K562 (cell line): Measurements from ENCODE around the gene FGF22. TPM values are rescaled to one million over a fixed set of nuclear protein-coding genes. Genes with fewer than 3 reads are reported as not detected.

Experiments used
- CHD2 ChIP-seq: IDR thresholded peaks from 2 replicates; pipeline ENCODE4 v1.6.1; 2011; ENCODE audit warnings: low read depth, low read length
- DNMT1 ChIP-seq: fragments of 450-650 bp; IDR thresholded peaks from 2 replicates; pipeline ENCODE4 v1.6.1; 2016; ENCODE audit warnings: antibody characterized with exemption, mild to moderate bottlenecking
- EHMT2 ChIP-seq: fragments of 450-650 bp; IDR thresholded peaks from 2 replicates; pipeline ENCODE4 v1.6.1; 2018; ENCODE audit warnings: antibody characterized with exemption
- KLF16 ChIP-seq: IDR thresholded peaks from 2 replicates; pipeline ENCODE4 v1.6.1; 2016; ENCODE audit warnings: antibody characterized with exemption
- MYNN ChIP-seq, 2 experiments: sonication (generic); formaldehyde crosslinking in 1 of 2; IDR thresholded peaks; 2 replicates each; pipeline versions ENCODE4 v1.5.0 to v1.6.1; 2016 to 2020; ENCODE audit warnings: antibody characterized with exemption in 1 of 2, missing genetic modification reagents in 1 of 2
- NFIC ChIP-seq: fragments of 450-650 bp; IDR thresholded peaks from 2 replicates; pipeline ENCODE4 v1.6.1; 2017; ENCODE audit warnings: mild to moderate bottlenecking, inconsistent platforms
- NONO ChIP-seq, 2 experiments: fragments of 200-400 bp in 1 of 2; fragments of 450-650 bp in 1 of 2; formaldehyde crosslinking in 1 of 2; IDR thresholded peaks; 2 replicates each; pipeline ENCODE4 v1.6.1; 2017; ENCODE audit warnings: low read depth in 2 of 2, mild to moderate bottlenecking in 2 of 2, moderate library complexity in 2 of 2, low read length in 1 of 2
- OTX1 ChIP-seq: fragments of 450-650 bp; formaldehyde crosslinking; IDR thresholded peaks from 2 replicates; pipeline ENCODE4 v1.4.0; 2022; ENCODE audit warnings: mild to moderate bottlenecking
- PML ChIP-seq: IDR thresholded peaks from 2 replicates; pipeline ENCODE4 v1.6.1; 2012; ENCODE audit warnings: low read length, inconsistent platforms
- REST ChIP-seq, 2 experiments: fragments of 450-650 bp; formaldehyde crosslinking in 1 of 2; IDR thresholded peaks; 2 replicates each; pipeline versions ENCODE4 v1.4.0 to v1.6.1; 2014 to 2020; ENCODE audit warnings: mild to moderate bottlenecking in 2 of 2, borderline replicate concordance in 1 of 2, low read depth in 1 of 2
- TSC22D4 ChIP-seq: fragments of 450-650 bp; IDR thresholded peaks from 2 replicates; pipeline ENCODE4 v1.6.1; 2016; ENCODE audit warnings: missing genetic modification characterization, missing biosample characterization, control low read depth
- ZBTB49 ChIP-seq: sonication (generic); formaldehyde crosslinking; IDR thresholded peaks from 2 replicates; pipeline ENCODE4 v1.8.0; 2022; ENCODE audit warnings: missing genetic modification reagents, mild to moderate bottlenecking, borderline replicate concordance
- ZBTB7A ChIP-seq: IDR thresholded peaks from 2 replicates; pipeline ENCODE4 v1.6.1; 2011; ENCODE audit warnings: low read depth, mild to moderate bottlenecking, low read length, moderate library complexity, borderline replicate concordance; ENCODE audit not compliant: control insufficient read depth
- ZNF121 ChIP-seq: sonication (generic); formaldehyde crosslinking; conservative IDR thresholded peaks from 2 replicates; pipeline ENCODE4 v1.8.0; 2022; ENCODE audit warnings: missing genetic modification reagents
- ZNF316 ChIP-seq: fragments of 450-650 bp; IDR thresholded peaks from 2 replicates; pipeline ENCODE4 v1.6.1; 2016
- ZNF395 ChIP-seq: fragments of 200-800 bp; sonication (Bioruptor generic); IDR thresholded peaks from 2 replicates; pipeline ENCODE4 v1.6.1; 2017; ENCODE audit warnings: missing genetic modification characterization, missing compliant biosample characterization
- ZNF408 ChIP-seq: fragments of 250-450 bp; sonication (Bioruptor Pico); IDR thresholded peaks from 2 replicates; pipeline ENCODE4 v1.4.0; 2020; ENCODE audit warnings: low read depth, mild to moderate bottlenecking, moderate library complexity
- polyA plus RNA-seq, 8 experiments: library from polyadenylated mRNA; depleted of rRNA in 4 of 8; stranded (reverse) in 5 of 8; unstranded in 3 of 8; fragments of >200 nt; fragmentation: Nextera tagmentation in 2 of 8; fragmentation: Illumina TruSeq in 1 of 8; extraction: Ambion mirVana in 2 of 8; extraction: Trizol in 1 of 8; gene quantifications; 2 replicates each; pipeline versions ENCODE4 v1.2.1 to v1.2.3, GENCODE V29; 2011 to 2014; ENCODE audit warnings: inconsistent platforms in 1 of 8, missing spikeins in 1 of 8
- total RNA-seq, 7 experiments: library from RNA; depleted of rRNA in 6 of 7; stranded (reverse); fragments of >200 nt in 6 of 7; fragmentation: Illumina TruSeq in 2 of 7; extraction: Trizol in 2 of 7; gene quantifications; 2 replicates each; pipeline versions ENCODE4 v1.2.1 to v1.2.3, GENCODE V29; 2011 to 2021; ENCODE audit warnings: low replicate concordance in 1 of 7

Gene FGF22
- total and polyA plus RNA-seq, 9 of the 15 experiments (the other 6 are each of a cell fraction or from before 2014, with no cell fraction given), result 0.14 to 2.2 (median 0.86) TPM; not detected in 4

GRCh38 chr19:610801-611480 is 28.7 kb upstream of the FGF22 start (continued):
- TF ChIP-seq REST (IDR thresholded peaks at IDR 0.05; ENCODE audit: borderline replicate concordance) (peak; percentile 29; the same call in 1 of the 2 replicates), REST (CRISPR knock-in tag; IDR thresholded peaks at IDR 0.05; ENCODE audit: low read depth) (no peak), OTX1 (no peak), EHMT2 (no peak), DNMT1 (no peak), ZNF395 (CRISPR knock-in tag) (peak; percentile 54; the same call in 1 of the 2 replicates), ZBTB49 (CRISPR knock-in tag) (no peak), PML (no peak), KLF16 (peak; percentile 36; the same call in 1 of the 2 replicates), CHD2 (no peak), ZNF316 (no peak), NFIC (peak; percentile 53), ZNF121 (CRISPR knock-in tag) (no peak), MYNN (IDR thresholded peaks at IDR 0.05) (no peak), MYNN (CRISPR knock-in tag; IDR thresholded peaks at IDR 0.05) (no peak), ZBTB7A (peak; percentile 94), TSC22D4 (tag) (no peak), ZNF408 (CRISPR knock-in tag) (no peak), NONO (IDR thresholded peaks at IDR 0.05; ENCODE audit: low read depth in 2 of 2, low read length in 1 of 2) (no peak)
